ENCODE data around the gene KDM1B.

Gene KDM1B

DNA sequence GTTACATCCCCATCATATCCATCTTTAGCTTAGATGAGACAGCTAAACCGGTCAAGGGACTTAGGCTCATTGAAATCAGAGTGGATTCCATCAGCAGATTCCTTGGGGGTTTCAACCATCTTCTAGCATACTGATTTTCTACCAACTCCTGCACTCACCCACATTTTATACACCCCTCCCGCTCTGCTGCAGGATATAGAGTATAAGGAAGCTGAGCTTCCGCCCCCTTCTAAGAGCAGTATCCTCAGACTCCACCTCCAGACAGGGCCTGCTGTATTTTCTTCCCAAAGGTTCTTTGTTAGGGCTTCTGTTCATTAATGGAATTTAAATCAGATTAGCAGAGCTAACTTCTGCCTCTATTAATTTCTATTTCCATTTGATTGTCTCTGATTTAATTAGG lies 22.9 kb upstream of the KDM1B start:
- H3K4me3 ChIP-seq (ENCODE audit: low read depth, low read length) = no peak overlapping the region
- DNase-seq = no peak
- no peaks in the 10 kb centered on the region for H3K27me3 ChIP-seq (ENCODE audit: insufficient read depth, low read depth, severe bottlenecking)
- H3K9me3 ChIP-seq (ENCODE audit: severe bottlenecking) = no peaks in the 10 kb centered on the region
- TF ChIP-seq, protein P1, sequence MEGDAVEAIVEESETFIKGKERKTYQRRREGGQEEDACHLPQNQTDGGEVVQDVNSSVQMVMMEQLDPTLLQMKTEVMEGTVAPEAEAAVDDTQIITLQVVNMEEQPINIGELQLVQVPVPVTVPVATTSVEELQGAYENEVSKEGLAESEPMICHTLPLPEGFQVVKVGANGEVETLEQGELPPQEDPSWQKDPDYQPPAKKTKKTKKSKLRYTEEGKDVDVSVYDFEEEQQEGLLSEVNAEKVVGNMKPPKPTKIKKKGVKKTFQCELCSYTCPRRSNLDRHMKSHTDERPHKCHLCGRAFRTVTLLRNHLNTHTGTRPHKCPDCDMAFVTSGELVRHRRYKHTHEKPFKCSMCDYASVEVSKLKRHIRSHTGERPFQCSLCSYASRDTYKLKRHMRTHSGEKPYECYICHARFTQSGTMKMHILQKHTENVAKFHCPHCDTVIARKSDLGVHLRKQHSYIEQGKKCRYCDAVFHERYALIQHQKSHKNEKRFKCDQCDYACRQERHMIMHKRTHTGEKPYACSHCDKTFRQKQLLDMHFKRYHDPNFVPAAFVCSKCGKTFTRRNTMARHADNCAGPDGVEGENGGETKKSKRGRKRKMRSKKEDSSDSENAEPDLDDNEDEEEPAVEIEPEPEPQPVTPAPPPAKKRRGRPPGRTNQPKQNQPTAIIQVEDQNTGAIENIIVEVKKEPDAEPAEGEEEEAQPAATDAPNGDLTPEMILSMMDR (IDR thresholded peaks at IDR 0.05; ENCODE audit: low read depth, low read length) = no peak
- peaks cover 27% of the 10 kb centered on the region for H3K36me3 ChIP-seq
- no peak overlapping the region for H3K27ac ChIP-seq

DNA sequence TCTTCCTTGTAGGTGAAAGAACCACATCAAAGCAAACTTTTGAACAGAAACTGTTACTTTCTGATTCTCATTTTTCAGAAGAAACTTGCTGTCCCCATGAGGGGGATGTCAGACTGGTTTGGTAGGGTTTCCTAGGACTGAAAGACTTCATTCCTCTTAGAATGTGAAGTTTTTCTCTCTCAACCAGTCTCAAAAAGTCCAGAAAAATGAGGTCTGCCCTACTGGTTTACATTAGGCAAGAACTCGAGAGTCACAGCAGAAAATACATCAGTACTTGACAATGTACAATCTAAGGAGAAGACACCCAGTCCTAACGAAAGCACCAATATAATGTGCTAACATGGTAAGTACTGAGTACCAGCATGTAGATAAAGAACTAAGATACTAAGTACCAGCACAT lies 20.1 kb upstream of the KDM1B start:
- H3K4me3 ChIP-seq (ENCODE audit: low read depth, low read length) = no peak overlapping the region
- TF ChIP-seq, protein P1 (IDR thresholded peaks at IDR 0.05; ENCODE audit: low read depth, low read length) = no peak
- H3K27ac ChIP-seq = no peak overlapping the region
- DNase-seq = no peak
- H3K9me3 ChIP-seq (ENCODE audit: severe bottlenecking) = no peaks in the 10 kb centered on the region
- H3K27me3 ChIP-seq (ENCODE audit: insufficient read depth, low read depth, severe bottlenecking) = no peaks in the 10 kb centered on the region
- H3K36me3 ChIP-seq = peaks cover 44% of the 10 kb centered on the region

DNA sequence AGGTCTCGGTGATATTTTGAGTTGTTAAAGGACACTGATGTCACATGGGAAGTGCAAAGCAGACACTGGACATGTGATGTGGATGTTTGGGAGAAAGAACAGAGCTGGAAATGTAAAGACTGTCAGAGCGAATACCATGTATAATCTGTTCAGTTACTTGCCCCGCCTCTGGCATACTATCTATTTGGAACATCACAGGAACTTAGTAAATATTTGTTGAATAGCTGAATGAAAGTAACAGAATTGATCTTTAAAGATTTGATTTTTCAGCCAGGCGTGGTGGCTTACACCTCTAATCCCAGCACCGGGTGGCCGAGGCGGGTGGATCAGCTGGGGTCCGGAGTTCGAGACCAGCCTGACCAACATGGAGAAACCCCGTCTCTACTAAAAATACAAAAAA lies 19.0 kb upstream of the KDM1B start:
- Histone ChIP-seq H3K27me3 (ENCODE audit: insufficient read depth, low read depth, severe bottlenecking) (no peaks in the 10 kb centered on the region), H3K9me3 (ENCODE audit: severe bottlenecking) (no peaks in the 10 kb centered on the region), H3K4me3 (ENCODE audit: low read depth, low read length) (no peak overlapping the region), H3K36me3 (peaks cover 47% of the 10 kb centered on the region), H3K27ac (no peak overlapping the region)
- TF ChIP-seq, protein P1 (IDR thresholded peaks at IDR 0.05; ENCODE audit: low read depth, low read length) = no peak
- no peak for DNase-seq

DNA sequence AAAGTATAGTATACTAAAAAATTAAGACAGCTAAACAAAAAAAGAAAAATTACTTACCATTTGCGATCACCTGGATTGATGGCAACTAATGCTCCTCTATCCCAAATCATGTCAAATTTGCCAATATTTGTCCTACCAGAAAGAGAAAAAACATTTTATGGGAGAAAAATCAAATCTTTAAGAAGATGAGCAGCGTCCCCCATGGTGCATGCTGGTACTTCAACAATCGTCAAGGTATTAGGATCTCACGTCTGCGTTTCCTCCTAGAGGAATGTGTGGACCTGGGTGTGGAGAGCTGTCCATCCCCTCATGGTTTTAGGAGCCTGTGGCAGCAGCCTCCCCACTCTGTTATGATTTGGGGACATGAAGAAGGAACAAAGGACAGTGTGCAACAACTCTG lies 16.3 kb upstream of the KDM1B start:
- TF ChIP-seq, protein P1 (IDR thresholded peaks at IDR 0.05; ENCODE audit: low read depth, low read length) = peak; percentile 17; the same call in 1 of the 2 replicates
- DNase-seq = no peak
- H3K27ac ChIP-seq = no peak overlapping the region
- peaks cover 52% of the 10 kb centered on the region for H3K36me3 ChIP-seq
- no peak overlapping the region for H3K4me3 ChIP-seq (ENCODE audit: low read depth, low read length)
- no peaks in the 10 kb centered on the region for H3K9me3 ChIP-seq (ENCODE audit: severe bottlenecking)
- H3K27me3 ChIP-seq (ENCODE audit: insufficient read depth, low read depth, severe bottlenecking) = no peaks in the 10 kb centered on the region

DNA sequence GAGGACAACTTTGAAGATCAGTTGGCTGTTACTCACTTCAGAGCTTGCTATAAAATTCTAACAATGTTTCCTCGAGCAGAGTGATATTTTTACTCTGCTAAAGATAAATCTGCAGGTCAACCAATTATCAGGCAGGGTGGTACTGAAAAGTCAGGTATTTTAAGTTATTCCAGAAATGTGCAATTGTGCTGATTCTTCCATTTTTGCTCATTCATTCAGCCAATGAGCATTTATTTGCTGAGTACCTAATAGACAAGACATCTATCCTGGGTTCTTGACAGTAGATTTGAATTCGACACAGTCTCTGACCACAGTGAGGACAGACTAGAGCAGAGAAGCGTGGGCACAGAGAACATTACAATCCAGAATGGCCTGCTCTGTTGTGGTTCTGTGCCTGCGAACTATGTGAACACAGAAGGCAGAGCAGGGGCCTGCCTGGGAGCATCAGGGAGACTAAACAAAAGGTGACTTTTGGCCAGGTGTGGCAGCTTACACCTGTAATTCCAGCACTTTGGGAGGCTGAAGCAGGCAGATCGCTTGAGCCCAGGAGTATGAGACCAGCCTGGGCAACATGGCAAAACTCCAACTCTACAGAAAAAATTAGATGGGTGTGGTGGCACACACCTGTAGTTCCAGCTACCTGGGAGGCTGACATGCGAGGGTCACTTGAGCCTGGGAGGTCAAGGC lies 15.1 kb upstream of the KDM1B start:
- no peak overlapping the region for H3K4me3 ChIP-seq (ENCODE audit: low read depth, low read length)
- DNase-seq = no peak
- no peaks in the 10 kb centered on the region for H3K9me3 ChIP-seq (ENCODE audit: severe bottlenecking)
- no peak overlapping the region for H3K27ac ChIP-seq
- H3K27me3 ChIP-seq (ENCODE audit: insufficient read depth, low read depth, severe bottlenecking) = no peaks in the 10 kb centered on the region
- H3K36me3 ChIP-seq = peaks cover 47% of the 10 kb centered on the region
- TF ChIP-seq, protein P1 (IDR thresholded peaks at IDR 0.05; ENCODE audit: low read depth, low read length) = no peak
